Measurements from ENCODE around the gene STOM.

- no peak for TF ChIP-seq CTCF (IDR thresholded peaks at IDR 0.05)
- TF ChIP-seq POLR2AphosphoS5 (IDR thresholded peaks at IDR 0.05): no peak
- no peak for TF ChIP-seq EP300 (IDR thresholded peaks at IDR 0.05)
These were observed 10.8 kb upstream of the STOM start for GRCh38 chr9:121380846-121381245.

Measured in stomach (tissue), 4 donors.